HG03103 (cell line): ENCODE results near the gene PRRT3.
A peak's percentile ranks its signal among the peaks of the same experiment; 100 is the strongest.

Source experiments
- ATAC-seq: cut with Tn5 transposase; IDR thresholded peaks from one replicate; pipeline ENCODE4 v1.9.1; 2021; ENCODE audit warnings: low read depth; ENCODE audit not compliant: unreplicated experiment

The PRRT3 gene

GRCh38 chr3:9951962-9952805, at the start of gene PRRT3:
PRRT3 (minus strand) TSS chr3:9952408; CDS start chr3:9950115, 2,293 bp downstream.
- peak; percentile 53 for ATAC-seq

- no peak for ATAC-seq
Observed at GRCh38 chr3:10000686-10001085, 48.5 kb upstream of the PRRT3 start.

- no peak for ATAC-seq
Observed at GRCh38 chr3:9994086-9994844, 42.1 kb upstream of the PRRT3 start.

GRCh38 chr3:9986230-9986725, 34.1 kb upstream of the PRRT3 start:
- peak; percentile 29 for ATAC-seq

- no peak for ATAC-seq
Observed at GRCh38 chr3:9980251-9980650, 28.0 kb upstream of the PRRT3 start.

- ATAC-seq, result no peak
Observed at GRCh38 chr3:9978710-9979305, 26.6 kb upstream of the PRRT3 start.

GRCh38 chr3:9976721-9977709, 24.8 kb upstream of the PRRT3 start:
- no peak for ATAC-seq

- ATAC-seq, result no peak
Observed at GRCh38 chr3:9970020-9970652, 17.9 kb upstream of the PRRT3 start.

- ATAC-seq, result no peak
Observed at GRCh38 chr3:9969632-9970019, 17.4 kb upstream of the PRRT3 start.

- ATAC-seq, result no peak
Observed at GRCh38 chr3:9966841-9967240, 14.6 kb upstream of the PRRT3 start.

- no peak for ATAC-seq
Observed at GRCh38 chr3:9965200-9965875, 13.1 kb upstream of the PRRT3 start.

GRCh38 chr3:9957214-9957613, 5.0 kb upstream of the PRRT3 start:
- ATAC-seq, result no peak

GRCh38 chr3:9955611-9956352, 3.6 kb upstream of the PRRT3 start:
- ATAC-seq, result no peak

- no peak for ATAC-seq
Observed at GRCh38 chr3:9955067-9955502, 2.9 kb upstream of the PRRT3 start.

GRCh38 chr3:9951598-9951961, 628 bp downstream of the PRRT3 start:
- ATAC-seq, result no peak

GRCh38 chr3:9951126-9951525, 1.1 kb downstream of the PRRT3 start:
- no peak for ATAC-seq

GRCh38 chr3:9949626-9950025, 2.6 kb downstream of the PRRT3 start:
- no peak for ATAC-seq

GRCh38 chr3:9949115-9949514, 3.1 kb downstream of the PRRT3 start:
- no peak for ATAC-seq
